SK-N-MC (cell line): Measurements from ENCODE around the gene GRAP2.

ENCODE experiments used
- EZH2 ChIP-seq: fragments of 200-600 bp; sonication (generic); IDR thresholded peaks from one replicate; pipeline ENCODE4 v1.6.1; 2017; ENCODE audit warnings: antibody characterized with exemption
- POLR2AphosphoS5 ChIP-seq: IDR thresholded peaks from 2 replicates; pipeline ENCODE4 v1.6.1; 2012; ENCODE audit warnings: mild to moderate bottlenecking, low read depth, low read length, borderline replicate concordance

GRCh38 chr22:39965748-39966147 lies 64.9 kb downstream of the GRAP2 start:
- TF ChIP-seq POLR2AphosphoS5 (no peak), EZH2 (no peak)
